GM10248 (cell line): ENCODE measurements around the gene PLEKHA8.

ENCODE experiments used
- CTCF ChIA-PET: fragments of 300-600 bp; sonication (Branson Sonifier 250); formaldehyde crosslinking; extraction: SDS; loops from one replicate; lab custom pipeline; 2021; ENCODE audit warnings: antibody characterized with exemption; lab: Yijun Ruan, JAX
- POLR2A ChIA-PET: fragments of 350-650 bp; sonication (Branson Sonifier 250); formaldehyde crosslinking; extraction: SDS; loops from one replicate; lab custom pipeline; 2020; ENCODE audit warnings: antibody characterized with exemption; lab: Yijun Ruan, JAX
- DNase-seq: peaks from one replicate; pipeline ENCODE4 v3.0.0; 2012; ENCODE audit errors: extremely low spot score
- TF ChIP-seq, protein P1 (sequence below): IDR thresholded peaks from 2 replicates; pipeline ENCODE4 v1.5.1; 2012; ENCODE audit warnings: mild to moderate bottlenecking, low read depth; ENCODE audit errors: extremely low read depth, missing control alignments, control extremely low read depth

The PLEKHA8 gene

DNA sequence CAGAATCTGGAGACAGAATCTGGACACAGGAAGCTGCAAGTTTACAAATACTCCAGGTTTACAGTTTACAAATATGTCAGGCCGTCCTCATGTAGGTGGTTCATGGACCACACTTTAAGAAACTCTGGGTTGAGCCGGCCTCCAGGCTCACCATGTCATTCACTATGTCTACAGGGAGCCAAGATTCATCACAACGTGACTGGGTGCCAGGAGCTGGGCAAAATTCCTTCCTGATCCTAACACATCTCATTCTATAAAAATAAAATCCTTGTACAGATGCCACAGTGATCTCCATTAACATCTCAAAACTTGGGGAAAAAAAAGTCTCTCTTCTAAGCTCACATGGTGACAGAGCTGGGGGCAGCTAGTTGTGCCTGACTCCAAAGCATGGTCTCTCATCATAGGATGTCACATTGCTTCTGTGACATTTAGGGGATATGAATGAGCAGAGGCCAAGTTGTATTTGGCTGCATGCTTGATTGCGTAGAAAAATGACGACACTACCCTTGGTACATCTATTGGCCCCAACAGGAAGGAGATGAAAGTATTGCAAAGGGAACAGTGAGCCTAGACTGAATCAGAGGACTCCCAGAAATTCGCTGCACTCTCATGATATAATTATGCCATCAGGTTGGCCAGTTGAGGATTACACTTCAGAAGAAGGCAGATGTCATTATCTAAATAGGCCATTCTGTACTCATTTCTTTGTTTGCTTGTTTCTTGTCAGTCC lies 142.4 kb downstream of the PLEKHA8 start:
- TF ChIP-seq, protein P1, sequence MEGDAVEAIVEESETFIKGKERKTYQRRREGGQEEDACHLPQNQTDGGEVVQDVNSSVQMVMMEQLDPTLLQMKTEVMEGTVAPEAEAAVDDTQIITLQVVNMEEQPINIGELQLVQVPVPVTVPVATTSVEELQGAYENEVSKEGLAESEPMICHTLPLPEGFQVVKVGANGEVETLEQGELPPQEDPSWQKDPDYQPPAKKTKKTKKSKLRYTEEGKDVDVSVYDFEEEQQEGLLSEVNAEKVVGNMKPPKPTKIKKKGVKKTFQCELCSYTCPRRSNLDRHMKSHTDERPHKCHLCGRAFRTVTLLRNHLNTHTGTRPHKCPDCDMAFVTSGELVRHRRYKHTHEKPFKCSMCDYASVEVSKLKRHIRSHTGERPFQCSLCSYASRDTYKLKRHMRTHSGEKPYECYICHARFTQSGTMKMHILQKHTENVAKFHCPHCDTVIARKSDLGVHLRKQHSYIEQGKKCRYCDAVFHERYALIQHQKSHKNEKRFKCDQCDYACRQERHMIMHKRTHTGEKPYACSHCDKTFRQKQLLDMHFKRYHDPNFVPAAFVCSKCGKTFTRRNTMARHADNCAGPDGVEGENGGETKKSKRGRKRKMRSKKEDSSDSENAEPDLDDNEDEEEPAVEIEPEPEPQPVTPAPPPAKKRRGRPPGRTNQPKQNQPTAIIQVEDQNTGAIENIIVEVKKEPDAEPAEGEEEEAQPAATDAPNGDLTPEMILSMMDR = no peak
- ChIA-PET POLR2A (no interaction called here), CTCF (interaction anchor here (1.1 to 2.3 kb wide), 2 partner anchors 8 to 11 kb away, joined by 4 to 5 read pairs; no protein-coding TSS in a partner anchor)
- DNase-seq = no peak

GRCh38 chr7:30171766-30172447 lies 143.7 kb downstream of the PLEKHA8 start:
- ChIA-PET CTCF (interaction anchor here (2.3 to 3.0 kb wide), 2 partner anchors 8 to 10 kb away, joined by 5 to 18 read pairs; no protein-coding TSS in a partner anchor), POLR2A (no interaction called here)
- TF ChIP-seq, protein P1 = no peak

GRCh38 chr7:30172451-30172850 lies 144.2 kb downstream of the PLEKHA8 start:
- TF ChIP-seq, protein P1 = no peak
- ChIA-PET POLR2A (no interaction called here), CTCF (interaction anchor here (3.0 kb wide), 1 partner anchor 8 kb away, joined by 18 read pairs; no protein-coding TSS in a partner anchor)
- DNase-seq = no peak

More at GRCh38 chr7:30171766-30172447, 143.7 kb downstream of the PLEKHA8 start:
- DNase-seq = no peak

DNA sequence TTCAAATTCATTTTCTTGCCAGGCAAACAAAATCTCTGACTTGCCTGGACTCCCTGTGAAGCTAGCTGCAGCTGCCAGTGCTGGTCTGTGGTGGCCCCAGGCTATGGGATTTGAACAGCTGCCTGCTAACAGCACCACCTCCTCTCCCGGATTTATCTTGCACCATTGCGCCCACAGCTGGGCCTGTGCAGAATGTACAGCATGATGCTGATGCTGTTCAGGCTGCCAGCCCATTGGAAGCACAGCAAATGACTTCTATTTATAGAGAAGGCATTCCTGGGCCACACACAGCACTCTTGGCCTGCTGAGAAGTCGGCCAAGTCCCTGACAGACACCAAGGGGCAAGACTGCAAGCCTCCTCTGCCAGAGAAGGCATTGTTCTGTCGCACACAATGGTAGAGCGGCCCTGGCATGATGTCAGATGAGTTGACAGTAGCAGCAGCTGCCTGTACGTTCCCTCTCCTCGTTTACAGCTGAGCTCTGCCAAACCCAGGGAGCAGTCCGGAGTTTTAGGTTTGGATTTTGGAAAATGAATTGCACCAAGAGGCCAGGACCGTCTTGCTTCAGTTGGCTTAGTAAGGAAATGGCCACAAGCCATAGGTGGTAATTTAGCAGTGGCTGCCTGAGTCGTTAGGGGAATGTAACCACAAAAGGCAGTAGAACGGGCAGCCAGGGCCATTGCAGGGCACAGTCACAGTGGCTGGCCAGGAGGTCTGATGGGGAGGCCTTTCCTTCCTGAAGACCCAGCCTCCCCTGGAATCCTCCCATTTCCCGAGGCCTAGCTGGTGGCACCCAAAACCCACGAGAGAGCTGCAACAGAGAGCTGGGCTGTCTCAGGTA lies 145.1 kb downstream of the PLEKHA8 start:
- DNase-seq = no peak
- TF ChIP-seq, protein P1 = no peak
- CTCF ChIA-PET = interaction anchor here (0.9 to 3.0 kb wide), 3 partner anchors 9 to 766 kb away, joined by 3 to 18 read pairs (median 3); no protein-coding TSS in a partner anchor
- POLR2A ChIA-PET = interaction anchor here (0.6 kb wide), 1 partner anchor 171 kb away, joined by 3 read pairs; no protein-coding TSS in a partner anchor

GRCh38 chr7:30175180-30175579 lies 147.0 kb downstream of the PLEKHA8 start:
- no peak for DNase-seq
- ChIA-PET CTCF (interaction anchor here (1.0 to 3.0 kb wide), 5 partner anchors 9 to 389 kb away, joined by 3 to 18 read pairs (median 4); no protein-coding TSS in a partner anchor), POLR2A (no interaction called here)
- TF ChIP-seq, protein P1 = no peak
